ENCODE data around the gene HES1. TPM values are rescaled to one million over a fixed set of nuclear protein-coding genes. Genes with fewer than 3 reads are reported as not detected.

The HES1 gene
- total RNA-seq, 3 donors from 2014 or later = 60.9 to 116 (median 99.0) TPM

DNA sequence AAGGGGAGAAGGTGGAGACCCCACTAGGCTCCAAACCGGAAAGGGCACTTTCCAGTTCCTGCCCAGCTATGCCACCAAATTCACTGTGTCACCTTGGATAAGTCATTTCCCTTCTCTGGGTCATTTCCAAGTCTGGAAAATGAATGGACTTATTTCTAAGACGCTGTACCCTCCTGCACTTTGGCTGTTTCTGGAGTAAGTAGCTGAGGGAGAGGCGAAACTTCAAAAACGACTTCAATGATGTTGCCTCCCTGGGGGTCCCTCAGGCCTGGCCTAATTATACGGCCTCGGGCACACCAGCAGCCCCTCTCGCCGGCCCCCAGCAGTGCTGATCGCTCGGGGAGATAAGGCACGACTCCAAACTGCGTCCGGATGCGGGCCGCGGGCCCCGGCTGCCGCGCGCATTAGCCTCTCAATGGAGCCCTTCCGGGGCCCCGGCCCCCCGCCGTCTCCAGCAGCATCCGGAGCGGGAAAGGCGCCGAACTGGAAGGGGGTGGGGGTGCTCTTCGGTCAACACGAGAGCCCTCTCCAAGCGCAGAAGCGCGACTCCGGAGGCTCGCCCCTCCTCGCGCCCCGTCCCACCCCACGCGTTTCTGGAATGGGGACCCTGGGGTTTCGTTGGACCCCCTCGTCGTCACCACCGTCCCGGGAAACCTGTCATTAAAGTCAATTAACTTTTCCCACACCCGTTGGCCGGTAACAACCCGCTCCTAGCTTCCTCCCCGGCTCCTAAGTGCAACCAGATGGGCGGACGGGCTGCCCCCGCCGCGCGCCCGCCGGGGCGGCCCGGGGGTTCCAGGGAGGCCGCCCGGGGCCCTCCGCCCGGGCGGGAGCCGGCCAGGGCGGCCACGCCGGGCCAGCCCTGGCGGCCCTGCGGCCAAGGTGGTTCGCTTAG, 4.8 kb downstream of the HES1 start:
- ATAC-seq (no peak), DNase-seq (peak; percentile 63 to 78 (median 76))
- TF ChIP-seq, protein P1, sequence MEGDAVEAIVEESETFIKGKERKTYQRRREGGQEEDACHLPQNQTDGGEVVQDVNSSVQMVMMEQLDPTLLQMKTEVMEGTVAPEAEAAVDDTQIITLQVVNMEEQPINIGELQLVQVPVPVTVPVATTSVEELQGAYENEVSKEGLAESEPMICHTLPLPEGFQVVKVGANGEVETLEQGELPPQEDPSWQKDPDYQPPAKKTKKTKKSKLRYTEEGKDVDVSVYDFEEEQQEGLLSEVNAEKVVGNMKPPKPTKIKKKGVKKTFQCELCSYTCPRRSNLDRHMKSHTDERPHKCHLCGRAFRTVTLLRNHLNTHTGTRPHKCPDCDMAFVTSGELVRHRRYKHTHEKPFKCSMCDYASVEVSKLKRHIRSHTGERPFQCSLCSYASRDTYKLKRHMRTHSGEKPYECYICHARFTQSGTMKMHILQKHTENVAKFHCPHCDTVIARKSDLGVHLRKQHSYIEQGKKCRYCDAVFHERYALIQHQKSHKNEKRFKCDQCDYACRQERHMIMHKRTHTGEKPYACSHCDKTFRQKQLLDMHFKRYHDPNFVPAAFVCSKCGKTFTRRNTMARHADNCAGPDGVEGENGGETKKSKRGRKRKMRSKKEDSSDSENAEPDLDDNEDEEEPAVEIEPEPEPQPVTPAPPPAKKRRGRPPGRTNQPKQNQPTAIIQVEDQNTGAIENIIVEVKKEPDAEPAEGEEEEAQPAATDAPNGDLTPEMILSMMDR (IDR thresholded peaks at IDR 0.05) = no peak
- no peak overlapping the region for H3K4me3 ChIP-seq
- no peaks in the 10 kb centered on the region for H3K36me3 ChIP-seq (ENCODE audit: low read depth)
- peaks cover 41% of the 10 kb centered on the region for H3K4me1 ChIP-seq (ENCODE audit: low read depth)
- intact Hi-C loops (cut with DNase I, micrococcal nuclease) = no loop called here
- no peaks in the 10 kb centered on the region for H3K9me3 ChIP-seq

DNA sequence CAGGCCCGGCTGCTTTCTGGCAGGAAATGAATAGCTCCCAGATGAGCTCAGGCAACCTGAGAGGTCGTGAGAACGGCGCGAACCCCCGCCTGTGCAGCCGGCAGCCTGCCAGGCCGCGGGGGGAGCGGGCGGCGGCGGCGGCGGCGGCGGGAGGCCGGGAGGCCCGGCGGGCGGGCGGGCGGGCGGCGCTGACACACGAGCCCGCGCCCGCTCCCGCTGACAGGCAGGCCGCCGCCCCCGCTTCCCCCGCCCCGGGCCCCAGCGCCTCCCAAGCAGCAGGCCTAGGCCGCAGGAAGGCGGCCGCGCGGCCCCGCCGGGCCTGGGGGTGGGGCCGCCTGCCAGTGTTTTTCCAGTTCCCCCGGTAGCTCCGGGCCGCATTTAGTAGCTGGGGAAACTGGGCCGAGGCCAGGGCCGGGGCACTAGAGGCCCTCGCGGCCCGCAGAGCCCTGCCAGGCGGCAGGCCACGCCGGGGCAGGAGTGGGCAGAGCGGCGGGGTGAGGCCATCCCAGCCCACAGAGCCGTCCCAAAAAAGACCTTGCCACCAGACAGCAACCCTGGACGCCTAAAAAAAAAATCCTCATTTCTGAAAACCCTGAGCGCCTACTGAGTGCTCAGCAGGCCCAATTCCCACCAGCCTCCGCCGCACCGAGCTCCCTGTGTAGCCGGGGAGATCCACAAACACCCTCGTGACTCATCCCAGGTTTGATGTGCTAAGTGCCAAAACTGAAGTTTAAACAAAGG, 5.6 kb downstream of the HES1 start:
- TF ChIP-seq, protein P1 (IDR thresholded peaks at IDR 0.05) = no peak
- Histone ChIP-seq H3K4me1 (ENCODE audit: low read depth) (peaks cover 41% of the 10 kb centered on the region), H3K9me3 (no peaks in the 10 kb centered on the region), H3K4me3 (no peak overlapping the region), H3K36me3 (ENCODE audit: low read depth) (no peaks in the 10 kb centered on the region)
- ATAC-seq = peak; percentile 75
- DNase-seq = peak; percentile 88 to 93 (median 91)
- intact Hi-C loops (cut with DNase I, micrococcal nuclease) = no loop called here

DNA sequence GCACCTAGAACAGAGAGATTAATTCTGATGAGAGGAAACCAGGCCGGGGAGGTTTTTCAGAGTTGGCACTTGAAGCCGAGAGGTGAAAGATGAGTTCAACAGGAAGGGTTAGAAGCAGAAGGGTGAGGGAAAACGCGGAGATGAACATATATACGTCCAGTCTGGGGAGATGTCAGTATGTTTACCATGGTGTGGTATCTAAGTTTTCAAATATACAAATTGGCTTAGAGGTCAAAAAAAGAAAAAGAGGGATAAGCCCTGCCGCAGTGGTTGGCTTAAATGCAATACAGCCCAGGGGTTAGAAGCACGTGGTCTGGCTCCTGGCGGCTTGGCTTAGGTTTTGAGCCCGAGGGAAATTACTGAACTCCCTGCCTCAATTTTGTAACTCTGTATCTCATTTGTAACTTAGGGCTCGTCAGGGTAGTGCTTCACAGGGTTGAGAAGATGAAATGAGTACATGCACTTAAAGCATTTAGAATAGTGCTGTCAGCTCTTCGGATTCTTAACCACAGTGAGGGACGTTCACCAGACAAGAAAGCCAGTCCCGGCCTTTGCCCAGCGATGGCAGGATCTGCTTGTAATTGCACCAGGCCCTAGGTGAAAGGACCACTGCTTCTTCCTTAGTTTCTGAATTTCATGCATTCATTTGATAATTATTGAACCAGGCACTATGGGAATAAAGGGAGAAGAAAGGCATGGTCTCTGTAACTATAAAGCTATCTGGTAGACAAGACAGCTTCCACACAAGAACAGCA, 6.4 kb downstream of the HES1 start:
- Histone ChIP-seq H3K9me3 (no peaks in the 10 kb centered on the region), H3K4me1 (ENCODE audit: low read depth) (peaks cover 37% of the 10 kb centered on the region), H3K4me3 (no peak overlapping the region), H3K36me3 (ENCODE audit: low read depth) (no peaks in the 10 kb centered on the region)
- intact Hi-C loops (cut with DNase I, micrococcal nuclease) = no loop called here
- ATAC-seq = no peak
- TF ChIP-seq, protein P1 (IDR thresholded peaks at IDR 0.05) = no peak
- DNase-seq = no peak

DNA sequence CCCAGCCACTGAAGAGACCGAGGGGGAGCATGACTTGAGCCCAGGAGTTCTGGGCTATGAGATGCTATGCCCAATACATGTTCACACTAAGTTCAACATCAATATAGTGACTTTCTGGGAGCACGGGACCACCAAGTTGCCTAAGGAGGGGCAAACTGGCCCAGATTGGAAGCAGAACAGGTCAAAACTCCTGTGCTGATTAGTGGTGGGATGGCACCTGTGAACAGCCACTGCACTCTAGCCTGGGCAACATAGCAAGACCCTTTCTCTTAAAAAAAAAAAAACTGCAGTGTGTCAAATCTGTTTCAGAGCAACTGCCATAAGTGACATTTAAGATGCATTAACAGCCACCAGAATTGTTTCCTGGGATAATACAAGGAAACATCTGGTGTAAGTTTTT, 9.8 kb downstream of the HES1 start:
- TF ChIP-seq, protein P1 (IDR thresholded peaks at IDR 0.05) = no peak
- Histone ChIP-seq H3K36me3 (ENCODE audit: low read depth) (no peaks in the 10 kb centered on the region), H3K4me3 (no peak overlapping the region), H3K4me1 (ENCODE audit: low read depth) (peaks cover 28% of the 10 kb centered on the region), H3K9me3 (no peaks in the 10 kb centered on the region)
- ATAC-seq = no peak
- DNase-seq = no peak
- intact Hi-C loops (cut with DNase I, micrococcal nuclease) = no loop called here

DNA sequence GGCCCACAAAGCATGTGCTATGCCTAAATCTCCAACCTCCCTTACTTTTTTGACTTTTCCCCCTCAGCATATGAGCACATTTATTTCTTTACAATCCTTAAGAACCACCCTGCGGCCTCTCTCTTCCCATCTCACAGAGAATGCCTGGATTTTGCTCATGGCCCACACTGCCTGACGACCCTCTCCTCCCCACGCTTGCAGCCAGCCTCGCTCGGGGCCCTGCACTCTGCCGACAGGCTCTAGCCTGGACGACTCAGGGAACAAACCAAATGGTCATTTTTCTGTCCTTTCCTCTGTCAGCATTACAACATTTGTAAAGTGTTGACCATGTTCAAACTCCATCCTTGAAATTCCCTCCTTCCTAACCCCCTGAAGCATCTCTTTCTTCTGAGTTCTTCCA, 11.7 kb downstream of the HES1 start:
- Histone ChIP-seq H3K9me3 (no peaks in the 10 kb centered on the region), H3K4me3 (no peak overlapping the region), H3K4me1 (ENCODE audit: low read depth) (peaks cover 13% of the 10 kb centered on the region), H3K36me3 (ENCODE audit: low read depth) (no peaks in the 10 kb centered on the region)
- TF ChIP-seq, protein P1 (IDR thresholded peaks at IDR 0.05) = no peak
- intact Hi-C loops (cut with DNase I, micrococcal nuclease) = no loop called here
- DNase-seq (no peak), ATAC-seq (no peak)

Data from mucosa of descending colon (tissue), 3 donors.